Activated CD4-positive, alpha-beta T cell treated with anti-CD3 and anti-CD28 coated beads, Interleukin-2, amount 10 ng/mL, durations not matched to agents 7 days and 5 days (primary cell): ENCODE measurements around the gene CISD2. TPM values are rescaled to one million over a fixed set of nuclear protein-coding genes. Genes with fewer than 3 reads are reported as not detected.
"Not testable (repeated sequence)": the region's sequence is repeated elsewhere in the genome, so short reads cannot be mapped to it uniquely, and the experiment has no call there.

ENCODE experiments used
- CTCF ChIA-PET: fragments of 350-600 bp; sonication (Branson Sonifier 250); formaldehyde crosslinking; loops from one replicate; lab custom pipeline; 2021; ENCODE audit warnings: antibody characterized with exemption; lab: Charles Lee
- POLR2A ChIA-PET: fragments of 350-600 bp; sonication (Branson Sonifier 250); formaldehyde crosslinking; loops from one replicate; lab custom pipeline; 2021; ENCODE audit warnings: antibody characterized with exemption; lab: Charles Lee
- DNase-seq: peaks from one replicate; pipeline ENCODE4 v3.0.0-alpha.2; 2020
- H3K27ac Mint-ChIP-seq: one replicate; pipeline ENCODE4 v1.8.0; 2021; ENCODE audit warnings: mild to moderate bottlenecking, moderate library complexity, mixed read lengths
- H3K27me3 Mint-ChIP-seq: one replicate; pipeline ENCODE4 v1.8.0; 2021; ENCODE audit warnings: mixed read lengths
- H3K36me3 Mint-ChIP-seq: one replicate; pipeline ENCODE4 v1.8.0; 2021; ENCODE audit warnings: low read depth, mixed read lengths
- H3K4me1 Mint-ChIP-seq: one replicate; pipeline ENCODE4 v1.8.0; 2021; ENCODE audit warnings: mixed read lengths
- H3K4me3 Mint-ChIP-seq: one replicate; pipeline ENCODE4 v1.8.0; 2021; ENCODE audit warnings: mild to moderate bottlenecking, moderate library complexity, mixed read lengths
- H3K9me3 Mint-ChIP-seq: one replicate; pipeline ENCODE4 v1.8.0; 2021; ENCODE audit warnings: mixed read lengths
- total RNA-seq, 2 experiments: library from RNA; stranded (reverse); gene quantifications; one replicate each; pipeline ENCODE4 v1.2.3, GENCODE V29; 2021

The CISD2 gene
- total RNA-seq, 2 experiments from 2014 or later, result 35.1 to 40.7 TPM

GRCh38 chr4:102878901-102879300, 10.1 kb downstream of the CISD2 start:
- Mint-ChIP-seq H3K27me3 (no peaks in the 10 kb centered on the region), H3K27ac (no peak overlapping the region), H3K36me3 (peaks cover 69% of the 10 kb centered on the region), H3K4me1 (peaks cover 14% of the 10 kb centered on the region), H3K4me3 (no peak overlapping the region), H3K9me3 (peaks cover 26% of the 10 kb centered on the region)
- ChIA-PET CTCF (interaction anchor here (0.7 kb wide), 1 partner anchor 63 kb away, joined by 3 read pairs; no protein-coding TSS in a partner anchor), POLR2A (no interaction called here)
- DNase-seq, result no peak

GRCh38 chr4:102881343-102881742, 12.6 kb downstream of the CISD2 start:
- no peak overlapping the region for H3K27ac Mint-ChIP-seq
- H3K27me3 Mint-ChIP-seq, result no peaks in the 10 kb centered on the region
- ChIA-PET CTCF (interaction anchor here (1.0 to 1.8 kb wide), 2 partner anchors 21 to 53 kb away, joined by 4 to 5 read pairs; no protein-coding TSS in a partner anchor), POLR2A (no interaction called here)
- no peak for DNase-seq
- H3K4me1 Mint-ChIP-seq, result peaks cover 10% of the 10 kb centered on the region
- no peak overlapping the region for H3K4me3 Mint-ChIP-seq
- peaks cover 12% of the 10 kb centered on the region for H3K9me3 Mint-ChIP-seq
- H3K36me3 Mint-ChIP-seq, result peaks cover 54% of the 10 kb centered on the region

DNA sequence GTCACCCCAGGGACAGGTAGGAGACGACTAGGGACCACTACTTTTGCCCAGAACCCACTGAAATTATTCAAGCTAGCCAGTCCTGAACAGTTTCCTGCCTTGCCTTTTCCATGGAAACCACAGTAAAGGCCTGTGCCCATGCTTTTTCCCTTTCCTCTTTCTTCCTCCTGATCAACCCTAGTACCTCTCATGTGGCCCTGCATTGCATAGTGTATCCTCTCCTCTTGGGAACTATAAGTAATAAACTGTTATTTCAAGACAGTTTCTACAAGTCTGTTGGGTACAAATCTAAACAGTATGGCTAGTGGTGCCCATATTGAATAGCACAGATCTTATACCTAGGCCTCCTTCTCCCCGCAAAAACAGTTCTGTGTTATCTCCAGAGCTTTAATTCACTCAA, 14.5 kb downstream of the CISD2 start:
- peaks cover 40% of the 10 kb centered on the region for H3K36me3 Mint-ChIP-seq
- H3K27me3 Mint-ChIP-seq, result no peaks in the 10 kb centered on the region
- ChIA-PET CTCF (interaction anchor here (1.8 kb wide), 1 partner anchor 23 kb away, joined by 5 read pairs; no protein-coding TSS in a partner anchor), POLR2A (no interaction called here)
- no peak overlapping the region for H3K27ac Mint-ChIP-seq
- no peak for DNase-seq
- H3K9me3 Mint-ChIP-seq, result peaks cover 6% of the 10 kb centered on the region
- no peak overlapping the region for H3K4me3 Mint-ChIP-seq
- H3K4me1 Mint-ChIP-seq, result peaks cover 10% of the 10 kb centered on the region

- peaks cover 23% of the 10 kb centered on the region for H3K36me3 Mint-ChIP-seq
- H3K27ac Mint-ChIP-seq, result not testable (repeated sequence)
Measured at GRCh38 chr4:102888570-102888969, 19.8 kb downstream of the CISD2 start.

GRCh38 chr4:102889866-102890265, 21.1 kb downstream of the CISD2 start:
- H3K4me3 Mint-ChIP-seq, H3K27ac Mint-ChIP-seq, H3K27me3 Mint-ChIP-seq, H3K9me3 Mint-ChIP-seq, CTCF ChIA-PET, DNase-seq, POLR2A ChIA-PET, H3K4me1 Mint-ChIP-seq: not testable (repeated sequence)
- peaks cover 21% of the 10 kb centered on the region for H3K36me3 Mint-ChIP-seq

More at GRCh38 chr4:102888570-102888969, 19.8 kb downstream of the CISD2 start:
- H3K4me1 Mint-ChIP-seq, H3K4me3 Mint-ChIP-seq, H3K27me3 Mint-ChIP-seq, CTCF ChIA-PET, DNase-seq, POLR2A ChIA-PET, H3K9me3 Mint-ChIP-seq: not testable (repeated sequence)

- H3K4me1 Mint-ChIP-seq, CTCF ChIA-PET, H3K36me3 Mint-ChIP-seq, H3K4me3 Mint-ChIP-seq, POLR2A ChIA-PET, H3K27me3 Mint-ChIP-seq, DNase-seq, H3K27ac Mint-ChIP-seq, H3K9me3 Mint-ChIP-seq: not testable (repeated sequence)
Measured at GRCh38 chr4:102896547-102896946, 27.8 kb downstream of the CISD2 start.

- CTCF ChIA-PET, H3K4me3 Mint-ChIP-seq, H3K27ac Mint-ChIP-seq, H3K36me3 Mint-ChIP-seq, DNase-seq, POLR2A ChIA-PET, H3K4me1 Mint-ChIP-seq, H3K27me3 Mint-ChIP-seq, H3K9me3 Mint-ChIP-seq: not testable (repeated sequence)
Measured at GRCh38 chr4:102897610-102898009, 28.8 kb downstream of the CISD2 start.

- H3K36me3 Mint-ChIP-seq, result no peaks in the 10 kb centered on the region
Measured at GRCh38 chr4:102901804-102902203, 33.0 kb downstream of the CISD2 start.

GRCh38 chr4:102918859-102919258, 50.1 kb downstream of the CISD2 start:
- H3K27me3 Mint-ChIP-seq, result no peaks in the 10 kb centered on the region
- peaks cover 35% of the 10 kb centered on the region for H3K9me3 Mint-ChIP-seq
- POLR2A ChIA-PET, result no interaction called here
- H3K36me3 Mint-ChIP-seq, result peaks cover 15% of the 10 kb centered on the region
- H3K4me3 Mint-ChIP-seq, result no peak overlapping the region
- CTCF ChIA-PET, result no interaction called here
- H3K27ac Mint-ChIP-seq, result no peak overlapping the region
- no peak for DNase-seq
- H3K4me1 Mint-ChIP-seq, result no peaks in the 10 kb centered on the region

More at GRCh38 chr4:102901804-102902203, 33.0 kb downstream of the CISD2 start:
- CTCF ChIA-PET, result no interaction called here
- no peak for DNase-seq
- H3K27me3 Mint-ChIP-seq, result no peaks in the 10 kb centered on the region
- no peaks in the 10 kb centered on the region for H3K4me1 Mint-ChIP-seq
- H3K4me3 Mint-ChIP-seq, result no peak overlapping the region
- H3K27ac Mint-ChIP-seq, result no peak overlapping the region
- H3K9me3 Mint-ChIP-seq, result no peaks in the 10 kb centered on the region
- POLR2A ChIA-PET, result no interaction called here

- CTCF ChIA-PET, POLR2A ChIA-PET, H3K27ac Mint-ChIP-seq, H3K36me3 Mint-ChIP-seq, H3K4me1 Mint-ChIP-seq, H3K27me3 Mint-ChIP-seq, H3K4me3 Mint-ChIP-seq, DNase-seq: not testable (repeated sequence)
- peaks cover 32% of the 10 kb centered on the region for H3K9me3 Mint-ChIP-seq
Measured at GRCh38 chr4:102919697-102920096, 50.9 kb downstream of the CISD2 start.

DNA sequence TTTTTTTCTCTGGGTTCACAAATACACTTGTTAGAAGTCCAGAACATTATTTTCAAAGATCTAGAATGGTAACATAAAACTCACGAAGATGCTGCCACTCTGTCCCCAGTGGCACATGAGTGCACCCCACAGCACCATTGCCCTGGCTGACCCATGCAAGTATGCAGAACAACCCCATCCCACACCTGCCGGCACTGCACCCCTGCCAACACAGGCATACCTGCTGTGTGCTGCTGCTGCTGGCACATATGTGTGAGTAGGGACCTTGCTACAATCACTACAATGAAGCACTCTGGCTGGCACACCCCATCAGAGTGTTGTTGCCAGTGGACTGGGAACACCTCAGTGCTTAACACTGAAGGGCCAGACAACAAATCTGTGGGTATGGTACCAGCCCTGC, 66.9 kb downstream of the CISD2 start:
- Mint-ChIP-seq H3K27me3 (no peaks in the 10 kb centered on the region), H3K9me3 (peaks cover 12% of the 10 kb centered on the region), H3K4me3 (no peak overlapping the region), H3K27ac (no peak overlapping the region), H3K4me1 (no peaks in the 10 kb centered on the region), H3K36me3 (no peaks in the 10 kb centered on the region)
- ChIA-PET POLR2A (no interaction called here), CTCF (no interaction called here)
- DNase-seq, result no peak

DNA sequence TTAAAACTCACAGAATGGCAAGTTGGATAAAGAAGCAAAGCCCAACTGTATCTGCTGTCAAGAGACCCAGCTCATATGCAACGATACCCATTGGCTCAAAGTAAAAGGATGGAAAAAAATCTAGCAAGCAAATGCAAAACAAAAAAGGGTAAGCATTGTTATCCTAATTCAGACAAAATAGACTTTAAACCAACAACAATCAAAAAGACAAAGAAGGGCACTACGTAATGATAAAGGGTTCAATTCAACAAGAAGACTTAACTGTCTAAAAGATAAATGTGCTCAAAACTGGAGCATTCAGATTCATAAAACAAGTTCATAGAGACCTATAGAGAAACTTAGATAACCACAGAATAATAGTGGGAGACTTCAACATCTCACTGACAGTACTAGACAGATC, 69.3 kb downstream of the CISD2 start:
- POLR2A ChIA-PET, CTCF ChIA-PET, H3K27ac Mint-ChIP-seq, H3K36me3 Mint-ChIP-seq, H3K4me1 Mint-ChIP-seq, H3K27me3 Mint-ChIP-seq, DNase-seq, H3K4me3 Mint-ChIP-seq: not testable (repeated sequence)
- H3K9me3 Mint-ChIP-seq, result peaks cover 14% of the 10 kb centered on the region
